ENCODE data around the gene AGBL4. TPM values are rescaled to one million over a fixed set of nuclear protein-coding genes. Genes with fewer than 3 reads are reported as not detected.

Gene AGBL4
- total and polyA plus RNA-seq, 2 of the 13 experiments (the other 11 are each of a cell fraction or from before 2014, with no cell fraction given), result not detected

- Histone ChIP-seq H2AFZ (ENCODE audit: low read length) (no peak overlapping the region), H3K36me3 (replicated peaks in 1 of 2; ENCODE audit: control insufficient read depth in 1 of 2, insufficient read depth in 2 of 2, low read length in 2 of 2) (no peaks in the 10 kb centered on the region), H3K9me3 (ENCODE audit: low read length) (no peaks in the 10 kb centered on the region), H4K20me1 (ENCODE audit: insufficient read depth, low read length) (no peaks in the 10 kb centered on the region), H3K27ac (ENCODE audit: extremely low read length, insufficient read depth, low read length) (no peak overlapping the region), H3K9ac (ENCODE audit: insufficient read depth, low read depth, low read length) (no peak overlapping the region), H3K4me1 (ENCODE audit: insufficient read depth, low read length) (no peaks in the 10 kb centered on the region), H3K4me2 (ENCODE audit: low read depth, low read length) (no peak overlapping the region), H3K27me3 (ENCODE audit: control insufficient read depth in 1 of 2, insufficient read depth in 2 of 2, low read length in 2 of 2) (no peaks in the 10 kb centered on the region), H3K79me2 (ENCODE audit: insufficient read depth, low read length) (no peaks in the 10 kb centered on the region), H3K4me3 (replicated peaks in 1 of 3; ENCODE audit: insufficient read depth in 1 of 3, low read depth in 2 of 3, low read length in 3 of 3) (no peak overlapping the region)
- TF ChIP-seq NCOA1 (CRISPR knock-in tag; IDR thresholded peaks at IDR 0.05), result no peak
- BruUV-seq (replicated peaks), result no TSS peak
- DNase-seq (ENCODE audit: low spot score) (no peak), FAIRE-seq (no peak), ATAC-seq (no peak)
- in situ Hi-C loops (cut with HindIII; ENCODE audit: extremely low pct_ligation_motif_present, low pct_unique_long_range_greater_than_20kb) (no loop called here), intact Hi-C loops (cut with micrococcal nuclease; ENCODE audit: unreplicated experiment) (no loop called here)
- CTCF ChIA-PET (ENCODE audit: low intra/inter-chr PET ratio, low total read pairs), result no interaction called here
- POLR2A ChIA-PET, result no interaction called here
- 10% methylated on average over 3 of the region's 4 CpGs for WGBS (ENCODE audit: low lambda C conversion rate)
Observed at GRCh38 chr1:48831120-48831978, 1192.4 kb downstream of the AGBL4 start.

DNA sequence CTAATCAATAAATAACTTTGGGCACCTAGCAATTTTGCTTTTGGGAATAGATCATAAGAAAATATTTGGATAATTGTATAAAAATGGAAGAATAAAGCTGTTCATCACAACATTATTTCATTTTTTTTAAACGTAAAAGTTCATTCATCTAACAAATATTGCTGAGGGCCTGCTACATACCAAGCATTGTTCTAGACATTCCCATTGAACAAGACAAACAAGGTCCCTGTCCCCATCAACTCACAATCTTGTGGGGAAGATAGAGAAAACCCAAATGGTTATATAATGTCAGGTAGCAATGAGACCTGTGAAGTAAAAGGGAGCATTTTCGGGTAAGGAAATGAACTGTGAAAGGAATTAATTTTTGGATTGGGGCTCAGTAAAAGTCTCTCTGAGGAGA is 1193.0 kb downstream of the AGBL4 start:
- CTCF ChIA-PET (ENCODE audit: low intra/inter-chr PET ratio, low total read pairs), result no interaction called here
- Histone ChIP-seq H3K27me3 (ENCODE audit: control insufficient read depth in 1 of 2, insufficient read depth in 2 of 2, low read length in 2 of 2) (no peaks in the 10 kb centered on the region), H3K9ac (ENCODE audit: insufficient read depth, low read depth, low read length) (no peak overlapping the region), H4K20me1 (ENCODE audit: insufficient read depth, low read length) (no peaks in the 10 kb centered on the region), H3K9me3 (ENCODE audit: low read length) (no peaks in the 10 kb centered on the region), H3K4me3 (replicated peaks in 1 of 3; ENCODE audit: insufficient read depth in 1 of 3, low read depth in 2 of 3, low read length in 3 of 3) (no peak overlapping the region), H3K4me2 (ENCODE audit: low read depth, low read length) (no peak overlapping the region), H3K27ac (ENCODE audit: extremely low read length, insufficient read depth, low read length) (no peak overlapping the region), H3K4me1 (ENCODE audit: insufficient read depth, low read length) (no peaks in the 10 kb centered on the region), H3K79me2 (ENCODE audit: insufficient read depth, low read length) (no peaks in the 10 kb centered on the region), H2AFZ (ENCODE audit: low read length) (no peak overlapping the region), H3K36me3 (replicated peaks in 1 of 2; ENCODE audit: control insufficient read depth in 1 of 2, insufficient read depth in 2 of 2, low read length in 2 of 2) (no peaks in the 10 kb centered on the region)
- 0% methylated on average over 2 of the region's 2 CpGs for WGBS (ENCODE audit: low lambda C conversion rate)
- FAIRE-seq, result no peak
- in situ Hi-C loops (cut with HindIII; ENCODE audit: extremely low pct_ligation_motif_present, low pct_unique_long_range_greater_than_20kb) (no loop called here), intact Hi-C loops (cut with micrococcal nuclease; ENCODE audit: unreplicated experiment) (no loop called here)
- no peak for ATAC-seq
- TF ChIP-seq MED13 (CRISPR knock-in tag; IDR thresholded peaks at IDR 0.05) (no peak), SP4 (CRISPR knock-in tag; IDR thresholded peaks at IDR 0.05) (no peak), NFE2L2 (IDR thresholded peaks at IDR 0.05; ENCODE audit: low read length) (no peak), ZNF646 (CRISPR knock-in tag; IDR thresholded peaks at IDR 0.05) (no peak), HOXA9 (CRISPR knock-in tag; IDR thresholded peaks at IDR 0.05; ENCODE audit: borderline replicate concordance) (no peak), ZFYVE20 (CRISPR knock-in tag; IDR thresholded peaks at IDR 0.05; ENCODE audit: borderline replicate concordance, low read depth) (no peak), ZSCAN20 (CRISPR knock-in tag; IDR thresholded peaks at IDR 0.05; ENCODE audit: borderline replicate concordance) (no peak), RORA (CRISPR knock-in tag; IDR thresholded peaks at IDR 0.05) (no peak), ZNF225 (CRISPR knock-in tag; IDR thresholded peaks at IDR 0.05) (no peak), ZNF230 (CRISPR knock-in tag; IDR thresholded peaks at IDR 0.05) (no peak), ARNT (IDR thresholded peaks at IDR 0.05) (no peak)
- TF ChIP-seq, protein P1, sequence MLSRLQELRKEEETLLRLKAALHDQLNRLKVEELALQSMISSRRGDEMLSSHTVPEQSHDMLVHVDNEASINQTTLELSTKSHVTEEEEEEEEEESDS (CRISPR knock-in tag; IDR thresholded peaks at IDR 0.05; ENCODE audit: borderline replicate concordance), result no peak
- POLR2A ChIA-PET, result no interaction called here
- DNase-seq (ENCODE audit: low spot score), result no peak
- no TSS peak for BruUV-seq (replicated peaks)
